HUDEP-2 (cell line): ENCODE data around the gene IGFBP5.

Source experiments
- DNase-seq, 76 experiments: peaks; one replicate each; lab custom pipeline; 2025; ENCODE audit not compliant: unreplicated experiment in 76 of 76; lab: John Stamatoyannopoulos, UW

The IGFBP5 gene

GRCh38 chr2:216670266-216671080 lies 24.9 kb downstream of the IGFBP5 start:
- no peak for DNase-seq

- peak in 53 of 76 experiments; percentile 2 to 66 (median 26) for DNase-seq
These were observed 28.7 kb downstream of the IGFBP5 start for GRCh38 chr2:216666461-216667233.

- no peak for DNase-seq
These were observed 29.6 kb downstream of the IGFBP5 start for GRCh38 chr2:216665717-216666116.

DNA sequence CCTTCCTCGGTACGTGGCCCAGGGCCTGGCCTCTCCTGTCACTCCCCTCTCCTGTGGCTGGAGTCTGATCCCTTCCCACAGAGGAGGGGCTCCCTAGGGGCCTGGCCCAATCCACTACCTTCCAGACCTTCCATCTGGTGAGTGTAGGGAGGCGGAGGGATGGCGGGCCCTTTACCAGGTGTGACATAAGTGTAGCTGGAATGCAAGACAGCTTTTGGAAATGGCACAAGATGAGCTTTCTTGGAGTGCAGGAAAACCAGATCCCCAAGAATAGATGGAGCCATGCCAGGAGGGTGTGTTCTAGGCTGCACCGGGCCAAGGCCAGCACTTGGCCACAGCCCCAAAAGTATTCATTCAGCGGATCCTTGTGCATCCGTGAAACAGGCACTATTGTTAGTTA lies 30.1 kb downstream of the IGFBP5 start:
- no peak for DNase-seq

DNA sequence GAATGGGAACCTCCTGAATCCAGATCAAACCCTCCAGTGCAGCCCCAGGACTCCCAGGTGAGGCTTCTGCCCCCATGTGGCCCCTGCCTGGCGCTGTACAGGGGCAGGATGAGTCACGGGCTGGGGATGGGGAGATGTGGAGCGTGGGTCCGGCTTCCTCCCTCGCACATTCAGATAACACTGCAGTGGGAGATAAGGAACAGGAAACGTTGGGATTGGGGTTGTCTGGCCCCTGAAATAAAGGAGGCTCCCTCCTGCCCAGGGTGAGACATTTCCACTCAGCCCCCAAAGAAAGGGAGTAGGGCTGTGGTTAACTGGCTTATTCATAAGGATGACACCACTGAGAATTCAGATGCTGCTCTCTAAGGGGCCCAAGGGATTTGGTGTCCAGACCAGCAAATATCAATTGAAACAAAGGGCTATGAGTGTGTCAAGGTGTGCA lies 30.7 kb downstream of the IGFBP5 start:
- peak in 3 of 76 experiments; percentile 0 to 10 (median 3) for DNase-seq

DNA sequence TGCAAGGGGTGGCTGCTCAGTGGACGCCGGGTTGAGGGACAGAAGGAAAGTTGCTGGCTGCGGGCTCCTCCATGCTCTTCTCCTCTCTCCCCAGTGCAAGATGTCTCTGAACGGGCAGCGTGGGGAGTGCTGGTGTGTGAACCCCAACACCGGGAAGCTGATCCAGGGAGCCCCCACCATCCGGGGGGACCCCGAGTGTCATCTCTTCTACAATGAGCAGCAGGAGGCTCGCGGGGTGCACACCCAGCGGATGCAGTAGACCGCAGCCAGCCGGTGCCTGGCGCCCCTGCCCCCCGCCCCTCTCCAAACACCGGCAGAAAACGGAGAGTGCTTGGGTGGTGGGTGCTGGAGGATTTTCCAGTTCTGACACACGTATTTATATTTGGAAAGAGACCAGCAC lies 31.5 kb downstream of the IGFBP5 start:
- DNase-seq = no peak

- no peak for DNase-seq
These were observed 32.2 kb downstream of the IGFBP5 start for GRCh38 chr2:216663106-216663505.

- DNase-seq = peak in 2 of 76 experiments; percentile 3 to 4
These were observed 33.5 kb downstream of the IGFBP5 start for GRCh38 chr2:216661639-216662375.

DNA sequence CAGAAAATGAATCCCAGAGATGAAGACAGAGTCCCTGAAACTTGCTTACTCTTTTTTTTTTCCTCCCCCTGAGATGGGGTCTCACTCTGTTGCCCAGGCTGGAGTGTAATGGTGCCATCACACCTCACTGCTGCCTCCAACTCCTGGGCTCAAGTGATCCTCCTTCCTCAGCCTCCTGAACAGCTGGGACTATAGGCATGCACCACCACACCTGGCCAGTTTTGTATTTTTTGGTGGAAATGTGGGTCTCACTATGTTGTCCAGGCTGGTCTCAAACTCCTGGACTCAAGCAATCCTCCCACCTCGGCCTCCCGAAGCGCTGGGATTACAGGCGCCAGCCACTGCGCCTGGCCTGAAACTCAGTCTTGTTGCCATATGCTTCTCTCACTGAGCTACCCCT lies 34.3 kb downstream of the IGFBP5 start:
- DNase-seq = no peak

DNA sequence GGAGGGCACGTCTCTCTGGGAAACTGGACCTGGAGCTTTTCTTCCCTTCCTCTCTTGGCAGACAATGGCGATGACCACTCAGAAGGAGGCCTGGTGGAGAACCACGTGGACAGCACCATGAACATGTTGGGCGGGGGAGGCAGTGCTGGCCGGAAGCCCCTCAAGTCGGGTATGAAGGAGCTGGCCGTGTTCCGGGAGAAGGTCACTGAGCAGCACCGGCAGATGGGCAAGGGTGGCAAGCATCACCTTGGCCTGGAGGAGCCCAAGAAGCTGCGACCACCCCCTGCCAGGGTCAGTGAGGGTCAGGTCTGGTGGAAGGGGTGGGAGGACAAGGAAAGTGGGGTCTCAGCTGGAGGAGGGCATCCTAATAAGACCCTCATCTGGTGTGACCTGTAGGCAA lies 34.9 kb downstream of the IGFBP5 start:
- no peak for DNase-seq

DNA sequence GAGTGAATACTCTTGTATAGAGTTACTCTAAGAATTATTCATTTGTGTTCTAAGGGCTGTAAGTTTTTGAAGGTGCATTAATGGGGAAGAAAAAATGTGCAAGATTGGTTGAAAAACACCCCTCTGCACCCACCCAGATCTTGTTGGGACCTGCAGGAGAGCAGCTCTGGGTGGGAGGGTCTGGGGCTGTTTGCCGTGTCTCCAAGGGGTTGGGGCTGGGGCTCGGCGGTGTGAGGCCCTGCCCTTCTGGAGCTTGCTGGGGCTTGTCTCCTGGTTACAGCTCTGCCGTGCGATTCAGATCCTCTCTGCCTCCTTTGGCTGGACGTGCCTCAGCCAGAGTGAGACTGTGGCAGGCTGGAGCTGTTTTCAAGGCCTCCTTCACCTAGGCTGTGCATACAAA lies 36.1 kb downstream of the IGFBP5 start:
- DNase-seq = no peak

DNA sequence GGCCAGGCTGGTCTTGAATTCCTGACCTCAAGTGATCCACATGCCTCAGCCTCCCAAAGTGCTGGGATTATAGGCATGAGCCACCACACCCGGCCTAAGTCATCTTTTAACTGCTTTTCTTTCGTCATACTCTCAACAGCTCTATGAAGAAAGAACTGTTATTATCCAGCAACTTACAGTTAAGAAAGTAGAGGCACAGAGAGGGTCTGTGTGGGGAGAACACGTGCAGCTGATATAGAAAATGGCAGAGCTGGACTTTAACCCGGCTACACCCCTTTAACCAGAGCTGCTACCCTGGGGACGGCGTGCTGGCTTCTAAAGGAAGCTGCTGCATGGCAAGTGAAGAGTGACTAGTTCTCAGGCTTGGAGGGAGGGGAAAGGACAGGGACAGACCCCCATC lies 36.6 kb downstream of the IGFBP5 start:
- DNase-seq = no peak

DNA sequence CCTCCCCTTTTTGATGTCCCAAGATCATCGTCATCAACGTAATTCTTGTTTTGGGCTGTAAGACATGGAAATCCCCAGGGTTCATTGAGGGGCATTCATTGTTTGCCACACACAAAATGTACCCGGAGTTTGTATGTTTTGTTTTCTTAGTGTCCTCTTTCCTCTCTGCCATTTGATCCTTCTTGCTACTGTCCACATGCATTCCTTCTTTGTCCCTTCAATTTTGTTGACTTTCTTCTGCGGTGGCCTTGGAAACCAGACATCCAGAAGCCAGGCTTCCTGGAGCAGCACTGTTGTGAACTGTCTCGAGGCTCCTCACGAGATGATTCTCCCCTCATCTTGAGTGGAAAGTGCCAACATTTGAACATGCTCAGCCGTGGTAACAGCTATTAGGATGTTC lies 37.4 kb downstream of the IGFBP5 start:
- no peak for DNase-seq

GRCh38 chr2:216657086-216657855 lies 38.1 kb downstream of the IGFBP5 start:
- DNase-seq = no peak

GRCh38 chr2:216654528-216655052 lies 40.8 kb downstream of the IGFBP5 start:
- no peak for DNase-seq

DNA sequence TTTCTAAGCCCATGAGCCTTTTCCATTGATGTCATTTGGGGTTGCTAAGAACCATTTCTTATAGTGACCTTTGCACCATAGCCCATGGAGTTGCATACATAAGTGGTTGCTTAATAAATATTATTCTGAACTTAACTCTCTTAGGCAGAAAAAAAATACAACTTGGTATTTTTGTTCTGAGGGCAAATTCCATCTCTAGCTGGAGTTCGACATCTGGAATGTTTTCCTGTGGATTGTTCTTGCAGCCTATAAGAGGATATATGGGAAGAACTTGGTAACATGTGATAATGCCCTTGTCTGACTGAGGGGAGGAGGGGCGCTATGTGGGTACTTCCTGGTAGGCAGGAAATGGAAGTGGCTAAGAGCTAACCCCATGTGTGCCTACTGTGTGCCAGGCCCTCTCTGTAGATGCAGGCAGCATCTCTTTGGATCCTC lies 41.4 kb downstream of the IGFBP5 start:
- no peak for DNase-seq

DNA sequence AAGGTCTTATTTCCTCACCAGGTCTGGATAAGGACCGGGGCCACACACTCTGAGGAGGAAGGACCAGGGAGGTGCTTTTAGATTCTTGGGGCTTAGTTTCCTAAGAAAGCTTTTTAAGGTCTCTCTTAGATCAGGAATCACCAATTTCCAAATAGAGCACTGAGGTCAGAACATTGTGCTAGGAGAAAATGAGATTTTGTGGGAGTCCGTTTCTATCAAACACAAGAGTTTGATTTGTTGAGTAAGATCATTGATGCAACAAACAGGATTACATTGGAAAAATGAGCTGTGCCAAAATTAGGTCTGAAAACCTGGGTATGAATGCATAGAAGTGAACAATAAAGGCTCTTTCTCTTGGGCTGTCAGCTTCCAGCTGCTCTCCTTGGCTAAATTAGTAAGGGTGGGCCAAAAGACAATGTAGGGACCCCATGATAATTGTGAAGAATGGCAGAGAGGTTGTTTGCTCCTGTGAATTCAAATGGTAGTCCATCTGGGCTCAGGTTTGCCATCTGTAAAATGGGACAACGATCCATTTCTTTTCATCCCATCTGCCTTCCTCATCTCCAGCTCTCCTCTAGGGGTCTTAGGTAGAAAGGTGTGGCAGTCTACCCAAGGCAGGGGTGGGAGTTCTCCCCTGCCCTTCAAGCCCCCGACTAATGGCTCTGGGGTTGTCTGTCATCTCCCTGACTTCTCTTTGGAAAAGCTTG lies 42.1 kb downstream of the IGFBP5 start:
- DNase-seq = no peak

DNA sequence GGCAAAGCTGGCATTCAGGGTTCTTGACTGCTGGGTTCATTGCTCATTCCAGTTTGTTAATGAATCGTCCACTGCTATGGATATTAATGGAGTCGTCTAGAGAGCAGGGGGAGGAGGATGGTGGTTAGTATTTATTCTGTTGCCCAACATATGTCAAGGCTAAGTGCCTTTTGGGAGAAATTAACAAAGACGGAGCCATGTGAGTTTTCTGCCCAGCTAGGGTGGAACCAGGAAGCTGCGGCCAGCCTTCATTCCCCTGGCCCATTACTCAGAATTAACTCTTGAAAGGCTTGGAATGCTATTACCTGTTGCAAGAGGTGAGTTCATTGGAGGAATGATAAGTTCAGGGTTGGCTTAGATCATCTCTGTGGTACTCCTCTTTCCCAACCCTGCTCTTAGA lies 42.8 kb downstream of the IGFBP5 start:
- DNase-seq = no peak

- DNase-seq = peak in 1 of 76 experiments; percentile 2
These were observed 43.9 kb downstream of the IGFBP5 start for GRCh38 chr2:216651351-216651881.
